Neural cell (in vitro differentiated cells): ENCODE data around the gene GAN.

ENCODE experiments used
- CTCF ChIP-seq: fragments of 450-650 bp; IDR thresholded peaks from 2 replicates; pipeline ENCODE4 v1.5.1; 2014; ENCODE audit warnings: antibody characterized with exemption, mild to moderate bottlenecking, moderate library complexity; ENCODE audit not compliant: poor library complexity, severe bottlenecking
- EP300 ChIP-seq: fragments of 450-650 bp; conservative IDR thresholded peaks from 2 replicates; pipeline ENCODE4 v1.6.1; 2014; ENCODE audit warnings: antibody characterized with exemption, mild to moderate bottlenecking, moderate library complexity; ENCODE audit not compliant: poor library complexity, severe bottlenecking
- EZH2 ChIP-seq: fragments of 200-600, 300-800 bp; shearing (Covaris generic), sonication (generic); IDR thresholded peaks from 2 replicates; pipeline ENCODE4 v1.6.1; 2014; ENCODE audit warnings: antibody characterized with exemption, low read length, borderline replicate concordance, mild to moderate bottlenecking; ENCODE audit not compliant: insufficient read depth, poor library complexity, severe bottlenecking
- MXI1 ChIP-seq: fragments of 450-650 bp; conservative IDR thresholded peaks from 2 replicates; pipeline ENCODE4 v1.6.1; 2014; ENCODE audit warnings: antibody characterized with exemption, mild to moderate bottlenecking; ENCODE audit not compliant: poor library complexity, severe bottlenecking
- POLR2AphosphoS5 ChIP-seq: IDR thresholded peaks from 2 replicates; pipeline ENCODE4 v1.6.1; 2012
- RAD21 ChIP-seq: fragments of 450-650 bp; conservative IDR thresholded peaks from 2 replicates; pipeline ENCODE4 v1.6.1; 2014; ENCODE audit warnings: antibody characterized with exemption, mild to moderate bottlenecking, moderate library complexity
- SMC3 ChIP-seq: fragments of 450-650 bp; conservative IDR thresholded peaks from 2 replicates; pipeline ENCODE4 v1.6.1; 2014; ENCODE audit warnings: antibody characterized with exemption, mild to moderate bottlenecking, moderate library complexity; ENCODE audit not compliant: poor library complexity
- TAF1 ChIP-seq: IDR thresholded peaks from 2 replicates; pipeline ENCODE4 v1.6.1; 2012; ENCODE audit warnings: low read depth
- TF ChIP-seq, protein P1 (sequence below): IDR thresholded peaks from 2 replicates; pipeline ENCODE4 v1.6.1; 2012; ENCODE audit warnings: borderline replicate concordance

- TF ChIP-seq POLR2AphosphoS5 (no peak), CTCF (no peak), MXI1 (no peak), RAD21 (no peak), SMC3 (no peak), EP300 (no peak), EZH2 (no peak), TAF1 (no peak)
- TF ChIP-seq, protein P1, sequence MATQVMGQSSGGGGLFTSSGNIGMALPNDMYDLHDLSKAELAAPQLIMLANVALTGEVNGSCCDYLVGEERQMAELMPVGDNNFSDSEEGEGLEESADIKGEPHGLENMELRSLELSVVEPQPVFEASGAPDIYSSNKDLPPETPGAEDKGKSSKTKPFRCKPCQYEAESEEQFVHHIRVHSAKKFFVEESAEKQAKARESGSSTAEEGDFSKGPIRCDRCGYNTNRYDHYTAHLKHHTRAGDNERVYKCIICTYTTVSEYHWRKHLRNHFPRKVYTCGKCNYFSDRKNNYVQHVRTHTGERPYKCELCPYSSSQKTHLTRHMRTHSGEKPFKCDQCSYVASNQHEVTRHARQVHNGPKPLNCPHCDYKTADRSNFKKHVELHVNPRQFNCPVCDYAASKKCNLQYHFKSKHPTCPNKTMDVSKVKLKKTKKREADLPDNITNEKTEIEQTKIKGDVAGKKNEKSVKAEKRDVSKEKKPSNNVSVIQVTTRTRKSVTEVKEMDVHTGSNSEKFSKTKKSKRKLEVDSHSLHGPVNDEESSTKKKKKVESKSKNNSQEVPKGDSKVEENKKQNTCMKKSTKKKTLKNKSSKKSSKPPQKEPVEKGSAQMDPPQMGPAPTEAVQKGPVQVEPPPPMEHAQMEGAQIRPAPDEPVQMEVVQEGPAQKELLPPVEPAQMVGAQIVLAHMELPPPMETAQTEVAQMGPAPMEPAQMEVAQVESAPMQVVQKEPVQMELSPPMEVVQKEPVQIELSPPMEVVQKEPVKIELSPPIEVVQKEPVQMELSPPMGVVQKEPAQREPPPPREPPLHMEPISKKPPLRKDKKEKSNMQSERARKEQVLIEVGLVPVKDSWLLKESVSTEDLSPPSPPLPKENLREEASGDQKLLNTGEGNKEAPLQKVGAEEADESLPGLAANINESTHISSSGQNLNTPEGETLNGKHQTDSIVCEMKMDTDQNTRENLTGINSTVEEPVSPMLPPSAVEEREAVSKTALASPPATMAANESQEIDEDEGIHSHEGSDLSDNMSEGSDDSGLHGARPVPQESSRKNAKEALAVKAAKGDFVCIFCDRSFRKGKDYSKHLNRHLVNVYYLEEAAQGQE, result no peak
These were observed 3.9 kb downstream of the GAN start for GRCh38 chr16:81318711-81319110.
